ENCODE measurements around the gene ASXL2.

Gene ASXL2

GRCh38 chr2:25797620-25798488, 80.4 kb downstream of the ASXL2 start:
- DNase-seq (ENCODE audit: low read depth), result no peak

GRCh38 chr2:25794544-25795276, 83.6 kb downstream of the ASXL2 start:
- no peak for DNase-seq (ENCODE audit: low read depth)

DNA sequence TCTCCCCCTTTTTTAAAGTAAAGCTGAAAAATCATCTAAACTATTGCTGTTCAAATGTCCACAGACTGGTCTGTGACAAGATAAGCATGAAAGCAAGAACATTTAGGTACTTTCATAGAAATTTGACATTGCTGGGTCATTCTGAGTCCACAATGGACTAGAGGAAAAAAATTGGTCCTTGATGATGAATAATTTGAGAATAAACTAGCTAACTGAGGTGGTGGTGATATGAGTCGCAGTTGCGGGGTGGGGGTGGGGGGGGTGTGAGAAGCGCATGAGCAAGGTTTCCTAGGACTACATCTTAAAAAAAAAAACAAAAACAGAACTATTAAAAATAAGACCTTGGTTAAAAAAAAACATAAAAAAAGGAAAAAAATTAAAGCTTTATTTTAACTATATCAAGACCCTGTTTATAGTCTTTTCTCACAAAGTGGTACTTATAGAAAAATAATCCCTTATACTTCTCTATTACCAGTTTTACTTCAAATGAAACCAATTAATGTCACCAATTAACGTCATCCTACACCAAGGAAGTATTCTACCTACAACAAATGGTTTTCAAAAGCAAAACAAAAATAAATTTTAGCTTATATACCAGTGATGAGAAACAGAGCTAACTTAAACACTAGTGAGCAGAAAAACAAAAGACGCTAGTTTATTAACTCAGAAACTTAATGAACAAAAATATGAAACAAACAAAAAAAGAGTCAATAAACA, 88.1 kb downstream of the ASXL2 start:
- DNase-seq (ENCODE audit: low read depth), result no peak

DNA sequence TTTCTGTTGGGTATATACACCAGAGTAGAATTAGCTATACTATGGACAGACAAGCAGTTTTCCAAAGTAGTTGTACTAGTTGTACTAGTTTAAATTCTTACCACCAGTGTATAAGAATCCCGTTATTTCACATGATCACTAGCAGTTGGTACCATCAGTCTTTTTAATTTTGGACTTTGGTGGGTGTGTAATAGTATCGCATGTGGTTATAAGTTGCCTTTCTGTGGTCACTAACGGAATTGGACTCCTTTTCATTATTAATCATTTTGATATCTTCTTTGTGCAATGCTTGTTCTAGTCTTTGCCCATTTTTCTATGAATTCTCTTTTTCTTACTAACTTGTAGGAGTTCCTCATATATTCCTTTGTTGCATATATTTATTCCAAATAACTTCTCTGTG, 89.8 kb downstream of the ASXL2 start:
- DNase-seq (ENCODE audit: low read depth), result no peak

DNA sequence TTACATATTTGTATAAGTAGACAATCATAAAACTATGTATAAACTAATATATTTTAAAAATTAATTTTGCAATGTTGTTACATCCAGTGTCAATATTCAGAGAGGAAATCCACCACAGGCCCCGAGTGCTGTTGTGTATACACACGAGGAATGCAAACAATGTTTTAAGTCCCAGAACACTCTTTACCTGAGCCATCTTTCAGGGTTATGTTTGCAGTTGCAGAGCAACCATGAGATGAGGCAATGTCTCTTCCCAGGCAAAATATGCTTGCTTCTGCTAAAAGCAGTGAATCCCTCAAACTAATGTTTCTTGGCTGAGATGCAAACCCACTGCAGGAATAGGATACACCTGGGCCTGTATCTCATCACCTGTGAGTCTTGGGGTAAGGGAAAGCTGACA, 91.3 kb downstream of the ASXL2 start:
- DNase-seq (ENCODE audit: low read depth), result no peak

DNA sequence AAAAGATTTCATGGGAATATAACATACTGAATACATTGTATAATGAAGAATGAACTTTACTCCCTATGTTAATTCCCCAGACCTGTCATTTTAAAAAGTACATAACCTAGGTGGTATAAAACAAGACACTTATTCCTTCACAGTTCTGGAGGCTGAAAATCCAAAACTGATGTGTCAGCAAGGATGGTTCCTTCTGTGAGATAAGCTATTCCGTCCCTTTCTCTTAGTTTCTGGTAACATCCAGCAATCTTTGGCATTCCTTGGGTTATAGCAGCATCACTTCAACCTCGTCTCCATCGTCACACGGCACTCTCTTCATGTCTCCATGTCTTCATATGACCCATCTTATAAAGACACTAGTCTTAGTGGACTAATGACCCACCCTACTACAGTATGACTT, 93.9 kb downstream of the ASXL2 start:
- no peak for DNase-seq (ENCODE audit: low read depth)

- no peak for DNase-seq (ENCODE audit: low read depth)
Observed at GRCh38 chr2:25777077-25777476, 101.2 kb downstream of the ASXL2 start.

GRCh38 chr2:25772078-25772477, 106.2 kb downstream of the ASXL2 start:
- DNase-seq (ENCODE audit: low read depth), result no peak

DNA sequence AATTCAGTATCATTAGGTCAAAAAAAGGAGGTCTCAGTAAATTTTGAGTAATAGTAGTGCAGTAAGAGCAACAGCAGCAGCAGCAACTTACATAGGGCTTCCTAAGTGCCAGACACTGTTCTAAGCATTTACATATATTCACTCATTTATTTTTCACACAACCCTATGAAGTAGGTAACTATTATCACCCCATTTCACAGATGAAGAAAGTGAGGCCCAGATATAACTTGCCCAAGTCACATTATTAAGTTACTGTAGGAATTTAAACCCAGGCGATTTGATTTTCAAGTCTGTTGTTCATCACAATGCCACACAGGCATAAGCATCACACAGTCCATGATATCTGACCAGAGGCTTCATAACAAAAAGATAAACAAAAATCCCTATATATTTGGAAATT, 114.7 kb downstream of the ASXL2 start:
- DNase-seq (ENCODE audit: low read depth), result no peak

- DNase-seq (ENCODE audit: low read depth), result no peak
Observed at GRCh38 chr2:25760297-25760696, 118.0 kb downstream of the ASXL2 start.

DNA sequence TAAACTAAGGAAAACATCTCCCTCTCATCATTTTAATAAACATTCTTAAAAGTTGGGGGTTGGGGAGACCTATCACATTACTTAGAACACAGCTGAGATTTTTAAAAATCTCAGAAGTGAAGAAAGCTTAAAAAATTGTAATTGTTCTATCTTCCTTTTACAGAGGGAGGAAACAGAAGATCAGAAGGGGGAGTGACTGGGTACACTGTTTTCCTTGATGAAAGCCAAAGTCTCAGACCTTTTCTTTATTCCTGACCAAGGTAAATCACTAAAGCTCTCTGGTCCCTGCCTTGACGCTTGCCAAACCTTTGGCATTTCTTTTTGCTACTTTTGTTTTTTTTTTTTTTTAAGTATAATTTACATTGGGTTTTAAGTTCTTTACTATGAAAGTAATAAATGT, 119.9 kb downstream of the ASXL2 start:
- no peak for DNase-seq (ENCODE audit: low read depth)

DNA sequence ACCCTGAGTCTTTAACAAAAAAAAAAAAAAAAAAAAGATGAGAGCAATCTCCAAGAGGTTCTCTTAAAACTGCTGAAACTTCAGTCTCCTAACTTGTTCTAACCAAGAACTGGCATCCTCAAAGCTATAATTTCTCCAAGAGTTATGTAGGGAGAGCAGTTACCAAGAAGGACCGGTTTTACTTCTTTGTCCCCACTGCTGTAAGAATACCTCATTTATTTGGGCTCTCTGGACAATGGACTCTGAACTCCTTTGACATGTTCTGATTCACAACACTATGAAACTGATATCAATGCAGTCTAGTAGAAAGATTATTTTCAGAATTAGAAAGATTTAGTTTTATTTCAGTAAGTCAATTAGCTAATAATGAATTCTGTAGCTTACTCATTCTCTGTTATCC, 120.4 kb downstream of the ASXL2 start:
- DNase-seq (ENCODE audit: low read depth), result no peak

GRCh38 chr2:25756536-25756935, 121.8 kb downstream of the ASXL2 start:
- DNase-seq (ENCODE audit: low read depth), result no peak

DNA sequence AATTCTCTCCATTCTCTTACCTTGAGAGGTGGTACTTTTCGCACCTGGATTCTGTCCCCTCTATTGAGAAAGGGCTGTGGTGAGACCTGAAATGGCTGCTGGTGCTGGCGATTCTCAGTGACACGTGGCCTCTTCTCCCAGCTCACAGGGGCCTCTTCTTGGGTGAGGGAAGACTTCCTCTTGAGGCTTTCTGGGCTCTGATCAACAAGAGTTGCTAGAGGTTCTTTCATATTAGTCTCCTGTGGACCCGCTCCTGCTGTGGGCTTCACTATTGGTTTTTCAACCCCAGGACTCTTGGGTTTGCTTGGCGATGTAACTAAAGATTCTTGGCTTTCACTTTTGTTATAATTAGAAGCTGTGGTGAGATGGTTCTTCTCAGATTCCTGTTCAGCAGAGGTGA, 128.6 kb downstream of the ASXL2 start:
- no peak for DNase-seq (ENCODE audit: low read depth)

- DNase-seq (ENCODE audit: low read depth), result no peak
Observed at GRCh38 chr2:25744055-25744454, 134.2 kb downstream of the ASXL2 start.

DNA sequence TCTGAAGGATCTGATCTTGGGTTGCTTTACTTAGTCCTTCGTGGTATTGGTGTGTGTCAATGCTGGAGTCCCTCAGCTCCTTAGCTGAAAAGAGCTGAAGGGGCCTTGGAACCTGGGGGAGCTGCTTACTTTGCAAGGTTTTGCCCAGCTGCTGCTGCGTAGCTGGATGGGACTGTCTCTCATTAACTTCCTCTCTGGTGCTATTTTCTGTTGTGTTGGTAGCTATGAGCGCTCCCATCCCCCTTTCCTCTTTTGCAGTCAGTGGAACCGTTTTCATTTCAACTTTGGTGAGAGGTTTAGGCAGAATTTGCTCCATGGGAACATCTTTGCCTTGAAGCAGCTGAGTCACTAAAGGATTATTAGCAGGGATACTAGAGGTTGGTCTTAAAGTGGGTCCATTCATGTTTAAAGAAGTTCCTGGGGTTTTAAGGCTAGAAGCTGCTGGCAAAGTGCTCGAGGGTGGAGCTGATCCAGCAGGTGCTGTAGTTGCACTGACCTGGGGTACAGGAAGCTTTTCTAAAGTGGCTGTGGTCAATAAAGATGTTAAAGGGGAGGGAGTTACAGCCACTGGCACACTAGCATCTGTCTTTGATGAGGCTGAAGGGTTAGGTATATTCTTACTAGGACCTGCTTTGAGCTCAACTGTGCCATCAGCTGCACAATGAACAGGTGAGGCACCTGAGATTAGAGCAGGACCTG, 135.0 kb downstream of the ASXL2 start:
- DNase-seq (ENCODE audit: low read depth), result no peak

DNA sequence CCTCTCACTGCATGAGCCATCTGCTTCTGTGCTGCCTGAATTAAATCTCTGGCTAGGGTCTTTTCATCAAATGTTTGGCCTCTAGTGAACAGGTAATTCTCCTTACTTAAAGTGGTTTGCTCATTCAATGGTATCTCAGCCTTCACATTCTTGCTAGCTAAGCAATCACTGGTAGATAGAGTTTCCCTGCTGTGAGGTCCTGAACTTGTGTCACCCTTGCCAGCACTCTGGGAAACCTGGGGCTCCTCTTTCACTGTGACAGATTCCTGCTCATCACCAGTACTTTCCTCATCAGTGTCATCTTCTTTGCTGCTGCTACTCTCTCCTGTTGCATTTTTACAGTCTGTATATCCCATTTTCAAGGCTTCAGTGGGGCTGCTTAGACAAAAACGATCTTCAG, 135.8 kb downstream of the ASXL2 start:
- no peak for DNase-seq (ENCODE audit: low read depth)

DNA sequence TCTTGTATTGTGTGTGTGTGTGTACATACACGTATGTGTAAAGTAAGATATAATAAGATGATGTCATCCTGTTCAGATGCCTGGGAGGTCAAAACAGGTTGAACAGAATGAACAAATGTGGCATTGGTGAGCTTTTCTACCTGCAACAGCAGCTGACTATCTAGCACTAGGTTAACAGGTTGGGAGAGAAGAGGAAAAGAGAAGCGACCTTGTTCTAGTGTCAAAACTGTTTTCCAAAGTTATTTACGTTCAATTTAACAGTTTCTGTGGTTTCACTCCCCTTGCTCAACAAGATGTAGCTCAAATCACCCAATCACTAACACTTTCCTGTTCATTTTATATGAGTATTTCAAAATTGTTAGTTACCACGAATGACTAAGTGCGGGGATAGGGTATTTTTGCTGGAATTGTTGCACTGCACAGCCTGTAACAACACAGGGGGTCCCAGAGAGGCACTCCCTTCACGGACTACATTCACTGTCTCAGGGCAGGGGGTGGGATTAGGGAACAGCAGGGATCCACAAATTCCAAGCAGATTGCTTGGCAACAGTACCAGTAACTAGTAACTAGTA, 137.4 kb downstream of the ASXL2 start:
- no peak for DNase-seq (ENCODE audit: low read depth)

DNA sequence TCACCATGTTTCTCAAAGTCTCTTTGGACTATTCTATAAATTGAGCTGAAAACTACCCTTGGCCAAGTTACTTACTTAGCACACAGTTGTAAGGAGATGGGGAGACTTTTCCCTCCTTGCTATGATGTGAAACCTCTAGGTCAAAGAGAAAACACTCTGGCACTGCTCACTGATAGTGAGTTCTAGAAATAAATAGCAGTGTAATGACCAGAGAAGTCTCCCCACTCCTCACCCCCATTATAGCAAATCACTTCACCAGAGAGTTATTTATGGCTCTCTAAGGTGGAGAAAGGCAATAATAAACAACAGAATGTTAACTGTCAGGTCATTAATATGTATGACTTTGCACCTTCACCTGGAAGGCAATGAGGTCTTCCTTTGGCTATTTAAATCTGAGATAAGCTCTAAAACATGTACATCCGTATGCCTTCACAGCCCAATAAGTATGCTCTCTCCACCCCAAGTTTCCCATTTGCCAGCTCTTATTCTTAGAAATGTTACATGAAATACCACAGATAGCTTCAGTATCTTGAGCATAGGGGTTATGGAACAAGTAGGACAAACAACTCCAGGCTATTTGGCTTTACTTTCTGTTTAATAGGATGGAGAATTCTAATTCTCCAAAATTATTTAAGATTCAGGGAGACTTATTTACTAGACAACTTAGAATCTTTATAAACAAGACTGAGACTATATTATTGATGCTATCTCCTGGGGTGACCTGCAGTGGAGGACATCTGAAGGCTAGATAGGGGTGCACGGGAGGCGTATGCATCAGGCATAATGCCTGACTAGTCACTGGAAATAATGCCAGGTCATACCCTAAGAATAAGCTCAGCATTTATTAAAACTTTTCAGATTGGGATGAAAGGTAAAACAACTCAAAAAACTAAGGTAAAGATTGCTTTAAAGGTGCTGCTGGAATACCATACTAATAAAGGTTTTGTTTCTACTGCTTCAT, 139.6 kb downstream of the ASXL2 start:
- DNase-seq (ENCODE audit: low read depth), result no peak

GRCh38 chr2:25736899-25737515, 141.3 kb downstream of the ASXL2 start:
- DNase-seq (ENCODE audit: low read depth), result no peak
